A673 (cell line): Measurements from ENCODE around the gene HMGCL.

Source experiments
- EZH2 ChIP-seq: fragments of 200-600 bp; sonication (generic); IDR thresholded peaks from 2 replicates; pipeline ENCODE4 v1.6.1; 2017; ENCODE audit warnings: borderline replicate concordance, low read depth, mild to moderate bottlenecking, mixed read lengths, antibody characterized with exemption, low read length; ENCODE audit not compliant: poor library complexity, severe bottlenecking
- TF ChIP-seq, protein P1 (sequence below): fragments of 300-800, 200-600 bp; sonication (generic); conservative IDR thresholded peaks from 2 replicates; pipeline ENCODE4 v1.5.1; 2017; ENCODE audit warnings: low read depth, mild to moderate bottlenecking, antibody characterized with exemption, low read length, moderate library complexity, mixed read lengths

DNA sequence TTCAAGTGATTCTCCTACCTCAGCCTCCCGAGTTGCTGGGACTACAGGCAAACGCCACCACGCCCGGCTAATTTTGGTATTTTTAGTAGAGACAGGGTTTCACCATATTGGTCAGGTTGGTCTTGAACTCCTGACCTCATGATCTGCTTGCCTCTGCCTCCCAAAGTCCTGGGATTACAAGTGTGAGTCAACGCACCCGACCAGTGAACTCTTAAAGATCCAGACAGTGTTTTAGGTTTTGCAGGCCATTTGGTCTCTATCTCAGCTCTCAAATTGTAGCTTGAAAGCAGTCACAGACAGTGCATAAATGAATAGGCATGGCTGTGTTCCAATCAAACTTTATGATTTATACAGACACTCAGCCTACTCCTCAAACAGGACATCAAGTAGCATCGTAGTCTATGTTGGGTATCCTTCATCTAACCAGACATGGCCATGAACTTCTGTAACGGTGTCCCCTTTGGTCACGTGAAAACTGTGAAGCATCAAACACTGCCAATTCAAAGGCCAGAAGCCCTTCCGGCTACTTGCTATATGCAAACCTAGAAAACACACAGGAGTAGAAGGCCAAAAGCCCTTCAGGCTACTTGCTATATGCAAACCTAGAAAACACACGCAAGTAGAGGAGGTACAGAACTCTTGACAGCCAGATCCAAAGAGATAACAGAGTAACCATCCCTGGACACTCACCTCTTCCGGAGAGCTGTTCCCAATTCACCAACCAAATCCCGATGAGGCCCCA, 39.7 kb upstream of the HMGCL start:
- TF ChIP-seq, protein P1, sequence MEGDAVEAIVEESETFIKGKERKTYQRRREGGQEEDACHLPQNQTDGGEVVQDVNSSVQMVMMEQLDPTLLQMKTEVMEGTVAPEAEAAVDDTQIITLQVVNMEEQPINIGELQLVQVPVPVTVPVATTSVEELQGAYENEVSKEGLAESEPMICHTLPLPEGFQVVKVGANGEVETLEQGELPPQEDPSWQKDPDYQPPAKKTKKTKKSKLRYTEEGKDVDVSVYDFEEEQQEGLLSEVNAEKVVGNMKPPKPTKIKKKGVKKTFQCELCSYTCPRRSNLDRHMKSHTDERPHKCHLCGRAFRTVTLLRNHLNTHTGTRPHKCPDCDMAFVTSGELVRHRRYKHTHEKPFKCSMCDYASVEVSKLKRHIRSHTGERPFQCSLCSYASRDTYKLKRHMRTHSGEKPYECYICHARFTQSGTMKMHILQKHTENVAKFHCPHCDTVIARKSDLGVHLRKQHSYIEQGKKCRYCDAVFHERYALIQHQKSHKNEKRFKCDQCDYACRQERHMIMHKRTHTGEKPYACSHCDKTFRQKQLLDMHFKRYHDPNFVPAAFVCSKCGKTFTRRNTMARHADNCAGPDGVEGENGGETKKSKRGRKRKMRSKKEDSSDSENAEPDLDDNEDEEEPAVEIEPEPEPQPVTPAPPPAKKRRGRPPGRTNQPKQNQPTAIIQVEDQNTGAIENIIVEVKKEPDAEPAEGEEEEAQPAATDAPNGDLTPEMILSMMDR: no peak
- TF ChIP-seq EZH2: no peak
